DMS153 treated with DMSO at 0.1 percent for 48 hours (cell line): Measurements from ENCODE around the gene ARHGAP25.

Experiments used
- DNase-seq: peaks from one replicate; lab custom pipeline; 2025; ENCODE audit not compliant: unreplicated experiment; lab: John Stamatoyannopoulos, UW

The ARHGAP25 gene, protein sequence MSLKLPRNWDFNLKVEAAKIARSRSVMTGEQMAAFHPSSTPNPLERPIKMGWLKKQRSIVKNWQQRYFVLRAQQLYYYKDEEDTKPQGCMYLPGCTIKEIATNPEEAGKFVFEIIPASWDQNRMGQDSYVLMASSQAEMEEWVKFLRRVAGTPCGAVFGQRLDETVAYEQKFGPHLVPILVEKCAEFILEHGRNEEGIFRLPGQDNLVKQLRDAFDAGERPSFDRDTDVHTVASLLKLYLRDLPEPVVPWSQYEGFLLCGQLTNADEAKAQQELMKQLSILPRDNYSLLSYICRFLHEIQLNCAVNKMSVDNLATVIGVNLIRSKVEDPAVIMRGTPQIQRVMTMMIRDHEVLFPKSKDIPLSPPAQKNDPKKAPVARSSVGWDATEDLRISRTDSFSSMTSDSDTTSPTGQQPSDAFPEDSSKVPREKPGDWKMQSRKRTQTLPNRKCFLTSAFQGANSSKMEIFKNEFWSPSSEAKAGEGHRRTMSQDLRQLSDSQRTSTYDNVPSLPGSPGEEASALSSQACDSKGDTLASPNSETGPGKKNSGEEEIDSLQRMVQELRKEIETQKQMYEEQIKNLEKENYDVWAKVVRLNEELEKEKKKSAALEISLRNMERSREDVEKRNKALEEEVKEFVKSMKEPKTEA

DNA sequence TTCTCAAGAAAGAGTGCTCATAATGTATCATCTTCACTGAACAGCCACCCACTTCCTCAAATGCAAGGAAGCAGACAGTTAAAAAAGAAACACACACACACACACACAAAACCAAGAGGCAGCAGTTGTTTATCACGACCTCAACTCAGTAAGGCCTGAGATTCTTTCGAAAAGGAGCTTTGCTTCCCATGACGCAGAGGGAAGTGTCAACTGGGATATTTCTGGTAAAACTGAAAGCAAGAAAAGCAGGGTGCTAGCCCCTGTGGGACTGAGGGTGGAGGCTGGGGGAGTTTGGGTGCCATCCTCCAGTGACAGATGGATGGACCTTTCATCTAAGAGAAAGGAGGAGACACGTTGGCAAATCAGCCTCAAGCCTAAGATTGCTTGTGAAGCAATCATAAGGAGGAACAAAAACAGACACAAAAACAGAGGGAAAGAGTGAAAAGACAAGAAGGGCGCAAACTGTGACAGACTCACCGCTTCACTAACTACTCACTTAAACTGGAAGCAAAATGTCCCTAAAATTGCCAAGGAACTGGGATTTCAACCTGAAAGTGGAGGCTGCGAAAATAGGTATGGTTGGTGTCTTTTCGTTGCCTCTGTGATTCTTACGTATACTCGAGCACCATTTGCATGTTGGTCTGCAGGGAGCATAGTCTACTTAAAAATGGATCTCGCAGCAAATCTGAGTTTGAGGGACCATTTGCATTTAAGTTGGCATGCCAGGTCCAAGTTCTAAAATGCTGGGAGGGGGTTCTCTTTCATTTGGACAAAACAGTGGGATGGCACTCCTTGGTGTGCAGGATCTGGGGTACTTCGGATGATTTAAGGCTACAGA lies at the start of gene ARHGAP25:
ARHGAP25 (plus strand) TSS at position 124 of the 838 bp plus-strand sequence; CDS start at position 513, 389 bp downstream.
- no peak for DNase-seq

DNA sequence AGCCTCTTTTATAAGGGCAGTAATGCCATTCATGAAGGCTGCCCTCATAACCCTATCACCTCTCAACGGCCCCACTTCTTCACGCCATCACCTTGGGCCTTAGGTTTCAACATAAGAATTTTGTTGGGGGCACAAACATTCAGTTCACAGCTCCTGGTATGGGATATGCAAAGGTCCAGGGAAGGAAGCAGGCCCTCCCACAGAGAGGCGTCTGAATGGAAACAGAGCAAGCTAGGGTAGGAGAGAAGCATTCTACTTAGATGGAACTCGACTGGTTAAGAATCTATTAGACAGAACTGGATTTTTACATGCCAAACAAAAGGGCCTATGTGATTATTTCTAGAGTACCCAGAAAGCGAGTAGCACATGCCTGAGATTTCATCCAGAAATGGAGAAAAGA lies 48.4 kb upstream of the ARHGAP25 start:
- no peak for DNase-seq

DNA sequence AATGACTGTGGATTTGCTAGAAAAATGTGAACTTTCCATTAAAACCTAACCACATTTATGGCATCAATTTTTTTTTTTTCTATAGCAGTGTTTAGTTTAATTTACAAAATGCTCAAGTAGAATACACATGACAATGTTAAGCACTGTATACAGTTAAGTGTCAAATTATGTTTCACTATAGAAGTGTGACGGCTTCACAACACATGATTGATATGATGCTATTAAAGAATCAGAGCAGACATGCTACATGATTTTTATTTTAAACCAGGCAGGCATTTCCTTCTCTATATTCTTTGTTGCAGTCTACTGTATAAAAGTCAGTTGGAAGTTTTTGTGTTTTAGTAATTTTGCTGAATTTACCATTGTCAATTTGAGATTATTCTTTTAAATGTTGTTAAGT lies 47.6 kb upstream of the ARHGAP25 start:
- DNase-seq, result no peak

- no peak for DNase-seq
Observed at GRCh38 chr2:68689553-68690537, 44.8 kb upstream of the ARHGAP25 start.

- no peak for DNase-seq
Observed at GRCh38 chr2:68690851-68691250, 43.8 kb upstream of the ARHGAP25 start.

- DNase-seq, result no peak
Observed at GRCh38 chr2:68692511-68692910, 42.1 kb upstream of the ARHGAP25 start.

DNA sequence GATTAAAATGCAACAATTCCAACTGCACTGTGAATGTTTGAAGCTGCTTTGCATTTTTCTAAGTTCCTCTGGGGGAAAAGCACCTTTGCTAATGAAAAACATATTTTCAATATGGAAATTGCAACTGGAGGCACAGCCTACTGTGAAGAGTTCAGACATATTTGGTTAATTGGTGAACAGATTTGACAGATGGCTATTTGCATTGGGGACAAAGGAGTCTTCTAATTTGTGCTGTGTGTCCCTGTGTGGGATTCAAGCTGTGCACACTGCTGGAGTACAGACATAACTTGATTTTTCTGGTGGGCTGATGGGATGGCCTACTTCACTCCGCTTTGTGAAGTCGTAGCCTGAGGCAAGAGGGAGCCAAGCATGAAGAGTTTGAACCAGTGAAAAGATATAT lies 40.7 kb upstream of the ARHGAP25 start:
- DNase-seq, result no peak

DNA sequence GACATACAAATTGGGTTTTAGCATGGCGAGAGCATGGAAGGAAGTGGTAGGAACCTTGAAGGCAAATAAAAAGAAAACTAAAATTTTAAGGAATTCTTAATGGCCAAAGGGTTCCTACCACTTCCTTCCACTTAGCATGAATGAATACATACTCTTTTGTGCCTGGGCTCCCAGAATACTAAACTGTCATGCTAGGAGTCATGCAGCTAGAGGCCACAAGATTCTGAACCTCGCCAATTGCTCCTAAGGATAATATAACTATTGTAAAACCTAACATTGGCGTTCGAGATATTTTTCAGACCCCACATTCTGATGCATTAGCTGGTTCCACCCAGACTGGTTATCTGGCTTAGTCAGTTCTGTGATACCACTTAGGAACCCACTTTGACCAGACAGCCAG lies 38.6 kb upstream of the ARHGAP25 start:
- no peak for DNase-seq

- no peak for DNase-seq
Observed at GRCh38 chr2:68696554-68696953, 38.1 kb upstream of the ARHGAP25 start.

DNA sequence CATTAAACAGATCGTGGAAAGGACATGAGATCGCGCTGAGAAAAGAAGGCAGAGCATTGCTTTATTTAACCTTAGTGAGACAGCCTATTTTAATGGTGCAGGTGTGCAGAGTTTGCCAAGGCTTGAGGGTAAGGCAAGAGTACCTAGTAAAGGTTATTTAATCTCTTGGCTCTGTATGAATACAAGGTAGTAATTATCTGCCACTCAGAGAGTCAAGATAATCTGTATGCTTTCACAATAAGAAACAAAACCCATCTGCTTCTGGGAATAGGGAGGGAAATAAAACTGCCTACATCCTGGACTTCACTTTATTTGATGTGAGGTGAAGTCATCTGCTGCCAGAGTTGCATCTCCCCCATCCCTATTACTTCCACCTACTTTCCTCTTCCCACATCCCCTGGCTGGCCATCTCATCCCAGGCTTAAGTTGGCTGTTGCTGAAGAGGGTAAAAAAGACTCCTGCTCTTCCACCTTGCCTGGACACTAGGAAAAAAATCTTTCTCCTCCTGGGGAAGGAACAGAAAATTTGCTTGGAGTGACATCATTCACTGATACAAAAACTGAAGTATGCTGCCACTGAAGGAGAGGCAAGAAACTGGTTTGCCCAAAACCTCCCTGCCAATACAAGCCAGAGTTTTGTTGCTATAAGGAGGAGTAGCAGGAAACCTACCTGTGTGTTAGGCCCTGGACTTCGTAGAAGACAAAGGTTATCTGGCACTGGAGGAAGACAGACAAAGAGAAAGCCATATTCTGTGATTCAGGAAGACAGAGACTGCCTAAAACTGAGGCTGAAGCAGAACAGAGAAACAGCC lies 35.8 kb upstream of the ARHGAP25 start:
- peak; percentile 73 for DNase-seq

DNA sequence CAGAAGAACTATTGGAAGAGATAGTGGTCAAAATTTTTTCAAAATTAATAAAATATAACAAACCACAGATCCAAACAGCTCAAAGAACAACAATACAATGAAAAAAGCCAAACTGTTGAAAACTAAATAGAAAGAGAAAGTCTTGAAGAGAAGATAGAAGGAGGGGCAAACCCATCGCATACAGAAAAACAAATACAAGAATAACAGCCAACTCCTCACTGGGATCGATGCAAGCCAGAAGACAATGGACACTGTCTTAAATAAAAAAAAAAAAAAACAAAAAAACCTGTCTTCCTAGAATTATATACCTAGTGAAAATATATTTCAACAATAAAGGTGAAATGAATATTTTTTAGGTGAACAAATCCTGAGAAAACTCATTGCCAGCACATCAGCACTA lies 34.1 kb upstream of the ARHGAP25 start:
- no peak for DNase-seq

DNA sequence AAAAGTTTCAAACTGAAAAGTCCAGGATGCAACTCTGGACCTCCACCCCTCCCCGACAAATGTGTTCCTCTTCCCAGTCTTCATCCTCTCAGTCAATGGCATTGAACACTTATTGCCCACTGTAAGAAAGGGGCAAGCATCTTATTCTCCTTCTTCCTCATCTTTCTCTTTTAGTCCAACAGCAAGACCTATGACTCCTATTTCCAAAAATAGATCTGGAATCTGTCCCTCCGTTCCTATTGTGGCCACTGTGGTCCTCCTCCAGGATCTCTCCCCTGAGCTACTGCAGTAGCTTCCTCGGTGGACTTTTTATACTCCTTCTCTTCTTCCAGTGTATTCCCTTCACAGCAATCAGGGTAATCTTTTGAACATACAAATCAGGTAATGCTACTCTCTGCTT lies 28.0 kb upstream of the ARHGAP25 start:
- DNase-seq, result no peak

- DNase-seq, result no peak
Observed at GRCh38 chr2:68708629-68709028, 26.0 kb upstream of the ARHGAP25 start.

DNA sequence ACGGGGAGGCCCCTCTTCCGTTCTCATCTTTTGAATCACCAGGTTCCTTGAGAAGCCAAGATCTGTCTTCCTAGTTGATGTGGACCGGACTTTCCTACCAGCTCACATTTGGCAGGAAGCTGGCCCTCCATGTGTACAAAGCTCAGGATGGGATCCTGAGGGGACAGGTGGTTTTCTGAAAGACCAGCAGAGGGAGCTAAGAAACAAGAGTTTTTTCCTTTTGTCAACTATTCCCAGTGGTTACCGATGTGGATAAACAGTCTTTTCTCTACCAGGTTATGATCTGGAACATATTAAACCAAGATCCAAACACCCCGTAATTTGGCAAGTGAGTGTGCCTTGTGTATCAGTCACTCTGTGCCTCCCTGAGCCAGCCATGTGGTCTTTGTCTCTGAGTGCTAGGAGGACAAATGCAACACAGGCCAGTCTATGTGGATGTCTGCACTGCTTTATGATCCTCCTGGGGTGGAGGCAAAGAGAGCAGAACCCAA lies 25.1 kb upstream of the ARHGAP25 start:
- peak; percentile 82 for DNase-seq

GRCh38 chr2:68710336-68710735 lies 24.3 kb upstream of the ARHGAP25 start:
- DNase-seq, result no peak

DNA sequence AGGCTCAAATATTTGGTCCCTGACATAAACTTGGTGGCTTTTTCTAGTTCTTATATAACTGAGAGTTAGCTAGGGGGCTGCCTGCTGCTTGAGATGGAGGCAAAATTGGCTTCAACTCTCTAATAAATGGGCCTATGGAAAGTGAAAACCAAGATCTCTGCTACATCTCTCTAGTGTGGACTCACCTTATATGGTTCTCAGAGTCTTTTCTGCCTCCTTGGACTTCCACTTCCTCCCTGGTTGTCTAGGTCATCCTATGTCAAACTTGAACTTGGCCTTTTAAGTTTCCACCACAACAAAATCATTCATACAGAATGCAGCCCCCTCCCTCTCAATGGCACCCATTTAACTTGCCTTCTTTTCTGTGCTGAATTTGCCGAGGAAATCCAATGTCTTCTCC lies 23.9 kb upstream of the ARHGAP25 start:
- DNase-seq, result no peak

- no peak for DNase-seq
Observed at GRCh38 chr2:68714866-68715265, 19.7 kb upstream of the ARHGAP25 start.

DNA sequence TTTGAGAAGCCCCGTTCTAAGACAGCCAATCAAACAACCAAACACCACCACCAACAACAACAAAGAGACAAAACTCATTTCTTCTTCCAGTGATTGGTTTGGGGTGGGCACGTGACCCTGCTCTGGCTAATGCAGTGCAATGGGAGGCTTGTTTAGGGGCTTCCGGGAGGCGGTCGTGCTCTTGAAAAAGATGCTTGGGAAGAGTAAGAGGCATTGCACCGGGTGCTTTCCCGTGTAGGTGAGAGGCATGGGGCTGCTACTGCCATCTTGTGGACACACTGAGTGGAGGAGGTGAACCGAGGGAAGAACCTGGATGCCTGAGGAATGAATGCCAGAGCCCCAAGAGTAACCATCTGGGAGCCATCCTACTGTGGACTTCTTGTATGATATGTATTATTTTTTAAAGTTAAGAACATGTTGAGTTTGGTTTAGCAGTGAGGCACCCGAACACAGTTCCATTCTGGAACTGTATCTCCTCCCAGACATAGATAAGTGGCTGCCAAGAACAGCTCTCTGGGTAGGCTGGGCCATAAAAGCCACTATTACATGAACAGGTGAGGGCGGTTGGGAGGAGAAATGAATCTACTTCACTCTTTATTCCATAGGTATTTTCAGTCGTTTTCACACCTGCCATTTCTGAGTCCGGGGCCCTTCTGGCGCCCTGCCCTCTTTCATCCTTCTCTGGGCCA lies 19.1 kb upstream of the ARHGAP25 start:
- DNase-seq, result no peak
